K562 (cell line): ENCODE data around the gene FOSL1. TPM values are rescaled to one million over a fixed set of nuclear protein-coding genes. Genes with fewer than 3 reads are reported as not detected.

Source experiments
- BHLHE40 ChIP-seq: IDR thresholded peaks from 2 replicates; pipeline ENCODE4 v1.6.1; 2011; ENCODE audit warnings: low read length, improper control_type of control experiment
- C11orf30 ChIP-seq: fragments of 450-650 bp; IDR thresholded peaks from 2 replicates; pipeline ENCODE4 v1.6.1; 2016; ENCODE audit warnings: low read depth, mild to moderate bottlenecking
- CBFA2T2 ChIP-seq: fragments of 450-650 bp; conservative IDR thresholded peaks from 2 replicates; pipeline ENCODE4 v1.6.1; 2017; ENCODE audit warnings: mild to moderate bottlenecking
- EP300 ChIP-seq: IDR thresholded peaks from 2 replicates; pipeline ENCODE4 v1.6.1; 2012; ENCODE audit warnings: low read length, improper control_type of control experiment
- FOXJ2 ChIP-seq: fragments of 200-800 bp; sonication (Bioruptor generic); IDR thresholded peaks from 2 replicates; pipeline ENCODE4 v1.6.1; 2016; ENCODE audit warnings: missing genetic modification characterization, missing compliant biosample characterization
- HDAC8 ChIP-seq: fragments of 450-650 bp; IDR thresholded peaks from 2 replicates; pipeline ENCODE4 v1.6.1; 2016; ENCODE audit warnings: mild to moderate bottlenecking, missing genetic modification characterization, moderate library complexity, missing compliant biosample characterization
- MCM5 ChIP-seq: fragments of 450-650 bp; IDR thresholded peaks from 2 replicates; pipeline ENCODE4 v1.6.1; 2016; ENCODE audit warnings: low read depth
- POLR2A ChIP-seq: fragments of 450-650 bp; conservative IDR thresholded peaks from 2 replicates; pipeline ENCODE4 v1.6.1; 2016
- POLR3G ChIP-seq: IDR thresholded peaks from 2 replicates; pipeline ENCODE4 v1.6.1; 2011; ENCODE audit not compliant: insufficient read length, insufficient replicate concordance; ENCODE audit errors: extremely low read depth
- SETDB1 ChIP-seq: IDR thresholded peaks from one replicate; pipeline ENCODE4 v1.6.1; 2012; ENCODE audit warnings: low read length, control low read depth, inconsistent platforms
- TAF9B ChIP-seq: fragments of 450-650 bp; IDR thresholded peaks from 2 replicates; pipeline ENCODE4 v1.6.1; 2018; ENCODE audit warnings: mild to moderate bottlenecking; ENCODE audit not compliant: partially characterized antibody
- U2AF2 ChIP-seq: fragments of 200-400 bp; formaldehyde crosslinking; optimal IDR thresholded peaks from 2 replicates; pipeline ENCODE3; 2017; ENCODE audit warnings: low read depth, mild to moderate bottlenecking, low read length
- XRCC4 ChIP-seq: IDR thresholded peaks from one replicate; pipeline ENCODE4 v1.6.1; 2011; ENCODE audit not compliant: insufficient read depth, insufficient read length; ENCODE audit errors: extremely low read depth
- ZFP36 ChIP-seq: fragments of 150-350 bp; IDR thresholded peaks from 2 replicates; pipeline ENCODE4 v1.6.1; 2018; ENCODE audit warnings: low read length, low read depth; ENCODE audit not compliant: partially characterized antibody
- ZNF124 ChIP-seq: sonication (generic); formaldehyde crosslinking; IDR thresholded peaks from 2 replicates; pipeline ENCODE4 v1.8.1; 2022; ENCODE audit warnings: missing genetic modification reagents
- ZNF24 ChIP-seq: fragments of 450-650 bp; IDR thresholded peaks from 2 replicates; pipeline ENCODE4 v1.6.1; 2016
- ZNF699 ChIP-seq: fragments of 250-450 bp; sonication (Bioruptor Pico); IDR thresholded peaks from 2 replicates; pipeline ENCODE4 v1.8.0; 2021; ENCODE audit warnings: mild to moderate bottlenecking, moderate library complexity; ENCODE audit not compliant: insufficient replicate concordance
- ZNF707 ChIP-seq: fragments of 250-450 bp; sonication (Bioruptor Pico); conservative IDR thresholded peaks from 2 replicates; pipeline ENCODE4 v1.8.0; 2022; ENCODE audit warnings: inconsistent platforms, mild to moderate bottlenecking, moderate library complexity
- ZNF76 ChIP-seq: fragments of 250-450 bp; sonication (Bioruptor Pico); IDR thresholded peaks from 2 replicates; pipeline ENCODE4 v1.4.0; 2020; ENCODE audit warnings: mild to moderate bottlenecking, moderate library complexity, borderline replicate concordance
- polyA plus RNA-seq, 8 experiments: library from polyadenylated mRNA; depleted of rRNA in 4 of 8; stranded (reverse) in 5 of 8; unstranded in 3 of 8; fragments of >200 nt; fragmentation: Nextera tagmentation in 2 of 8; fragmentation: Illumina TruSeq in 1 of 8; extraction: Ambion mirVana in 2 of 8; extraction: Trizol in 1 of 8; gene quantifications; 2 replicates each; pipeline versions ENCODE4 v1.2.1 to v1.2.3, GENCODE V29; 2011 to 2014; ENCODE audit warnings: inconsistent platforms in 1 of 8, missing spikeins in 1 of 8
- total RNA-seq, 7 experiments: library from RNA; depleted of rRNA in 6 of 7; stranded (reverse); fragments of >200 nt in 6 of 7; fragmentation: Illumina TruSeq in 2 of 7; extraction: Trizol in 2 of 7; gene quantifications; 2 replicates each; pipeline versions ENCODE4 v1.2.1 to v1.2.3, GENCODE V29; 2011 to 2021; ENCODE audit warnings: low replicate concordance in 1 of 7
- TF ChIP-seq, protein P1 (sequence below), 2 experiments: IDR thresholded peaks in 1 of 2; conservative IDR thresholded peaks in 1 of 2; 2 replicates each; pipeline ENCODE4 v1.6.1; 2016; ENCODE audit warnings: low read depth in 2 of 2, mild to moderate bottlenecking in 1 of 2, missing compliant biosample characterization in 1 of 2, missing genetic modification characterization in 1 of 2, moderate library complexity in 1 of 2
- TF ChIP-seq, protein P2 (sequence below): fragments of 450-650 bp; conservative IDR thresholded peaks from 2 replicates; pipeline ENCODE4 v1.6.1; 2016; ENCODE audit warnings: missing genetic modification characterization, low read depth, mild to moderate bottlenecking, control low read depth, missing compliant biosample characterization
- TF ChIP-seq, protein P3 (sequence below): sonication (generic); formaldehyde crosslinking; IDR thresholded peaks from 2 replicates; pipeline ENCODE4 v1.8.0; 2022; ENCODE audit warnings: mild to moderate bottlenecking, missing genetic modification reagents
- TF ChIP-seq, protein P4 (sequence below): fragments of 450-650 bp; formaldehyde crosslinking; conservative IDR thresholded peaks from 2 replicates; pipeline ENCODE4 v1.4.0; 2022; ENCODE audit warnings: mild to moderate bottlenecking, missing genetic modification characterization

Gene FOSL1
- total and polyA plus RNA-seq, 9 of the 15 experiments (the other 6 are each of a cell fraction or from before 2014, with no cell fraction given) = 3.5 to 39.6 (median 10.0) TPM

- TF ChIP-seq TAF9B (peak; percentile 82), SETDB1 (no peak), XRCC4 (no peak), ZNF24 (no peak), MCM5 (no peak), BHLHE40 (peak; percentile 16; the same call in 1 of the 2 replicates), HDAC8 (tag) (no peak), POLR2A (peak; percentile 53), EP300 (peak; percentile 62), ZNF707 (CRISPR knock-in tag) (no peak), FOXJ2 (tag) (no peak), CBFA2T2 (no peak), ZNF699 (CRISPR knock-in tag) (no peak), C11orf30 (peak; percentile 88), ZFP36 (no peak), POLR3G (no peak), U2AF2 (no peak), ZNF124 (CRISPR knock-in tag) (no peak), ZNF76 (no peak; the same call in 1 of the 2 replicates)
- TF ChIP-seq, protein P1, sequence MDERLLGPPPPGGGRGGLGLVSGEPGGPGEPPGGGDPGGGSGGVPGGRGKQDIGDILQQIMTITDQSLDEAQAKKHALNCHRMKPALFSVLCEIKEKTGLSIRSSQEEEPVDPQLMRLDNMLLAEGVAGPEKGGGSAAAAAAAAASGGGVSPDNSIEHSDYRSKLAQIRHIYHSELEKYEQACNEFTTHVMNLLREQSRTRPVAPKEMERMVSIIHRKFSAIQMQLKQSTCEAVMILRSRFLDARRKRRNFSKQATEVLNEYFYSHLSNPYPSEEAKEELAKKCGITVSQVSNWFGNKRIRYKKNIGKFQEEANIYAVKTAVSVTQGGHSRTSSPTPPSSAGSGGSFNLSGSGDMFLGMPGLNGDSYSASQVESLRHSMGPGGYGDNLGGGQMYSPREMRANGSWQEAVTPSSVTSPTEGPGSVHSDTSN (CRISPR knock-in tag; IDR thresholded peaks at IDR 0.05; ENCODE audit: low read depth) = no peak
- TF ChIP-seq, protein P1 (tag; conservative IDR thresholded peaks at IDR 0.05; ENCODE audit: low read depth) = peak; percentile 80
- TF ChIP-seq, protein P2, sequence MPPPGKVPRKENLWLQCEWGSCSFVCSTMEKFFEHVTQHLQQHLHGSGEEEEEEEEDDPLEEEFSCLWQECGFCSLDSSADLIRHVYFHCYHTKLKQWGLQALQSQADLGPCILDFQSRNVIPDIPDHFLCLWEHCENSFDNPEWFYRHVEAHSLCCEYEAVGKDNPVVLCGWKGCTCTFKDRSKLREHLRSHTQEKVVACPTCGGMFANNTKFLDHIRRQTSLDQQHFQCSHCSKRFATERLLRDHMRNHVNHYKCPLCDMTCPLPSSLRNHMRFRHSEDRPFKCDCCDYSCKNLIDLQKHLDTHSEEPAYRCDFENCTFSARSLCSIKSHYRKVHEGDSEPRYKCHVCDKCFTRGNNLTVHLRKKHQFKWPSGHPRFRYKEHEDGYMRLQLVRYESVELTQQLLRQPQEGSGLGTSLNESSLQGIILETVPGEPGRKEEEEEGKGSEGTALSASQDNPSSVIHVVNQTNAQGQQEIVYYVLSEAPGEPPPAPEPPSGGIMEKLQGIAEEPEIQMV (tag) = no peak
- TF ChIP-seq, protein P3, sequence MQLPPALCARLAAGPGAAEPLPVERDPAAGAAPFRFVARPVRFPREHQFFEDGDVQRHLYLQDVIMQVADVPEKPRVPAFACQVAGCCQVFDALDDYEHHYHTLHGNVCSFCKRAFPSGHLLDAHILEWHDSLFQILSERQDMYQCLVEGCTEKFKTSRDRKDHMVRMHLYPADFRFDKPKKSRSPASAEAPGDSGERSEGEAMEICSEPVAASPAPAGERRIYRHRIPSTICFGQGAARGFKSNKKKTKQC (CRISPR knock-in tag) = peak; percentile 54; the same call in 1 of the 2 replicates
- TF ChIP-seq, protein P4, sequence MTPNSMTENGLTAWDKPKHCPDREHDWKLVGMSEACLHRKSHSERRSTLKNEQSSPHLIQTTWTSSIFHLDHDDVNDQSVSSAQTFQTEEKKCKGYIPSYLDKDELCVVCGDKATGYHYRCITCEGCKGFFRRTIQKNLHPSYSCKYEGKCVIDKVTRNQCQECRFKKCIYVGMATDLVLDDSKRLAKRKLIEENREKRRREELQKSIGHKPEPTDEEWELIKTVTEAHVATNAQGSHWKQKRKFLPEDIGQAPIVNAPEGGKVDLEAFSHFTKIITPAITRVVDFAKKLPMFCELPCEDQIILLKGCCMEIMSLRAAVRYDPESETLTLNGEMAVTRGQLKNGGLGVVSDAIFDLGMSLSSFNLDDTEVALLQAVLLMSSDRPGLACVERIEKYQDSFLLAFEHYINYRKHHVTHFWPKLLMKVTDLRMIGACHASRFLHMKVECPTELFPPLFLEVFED = 0 out of 2 replicates have a peak, but pooled peaks have one; percentile 2
Measured at GRCh38 chr11:65860278-65861164, 39.7 kb downstream of the FOSL1 start, which contains the start of gene MUS81 (continued).
